ENCODE measurements around the gene NR2E3. TPM values are rescaled to one million over a fixed set of nuclear protein-coding genes. Genes with fewer than 3 reads are reported as not detected.

The NR2E3 gene
- total RNA-seq, 1 experiment from 2014 or later: 0.31 TPM

- H2BK12ac ChIP-seq (ENCODE audit: insufficient read length, low read depth, low read length): no peak overlapping the region
- no peaks in the 10 kb centered on the region for H3K4me1 ChIP-seq (ENCODE audit: insufficient read depth, low read length)
- no peak overlapping the region for H4K91ac ChIP-seq (ENCODE audit: insufficient read length, low read depth, low read length)
- H3K4ac ChIP-seq (ENCODE audit: low read depth, low read length): no peak overlapping the region
- H2BK120ac ChIP-seq (ENCODE audit: low read depth, low read length, poor library complexity, severe bottlenecking): no peak overlapping the region
- H3K14ac ChIP-seq (ENCODE audit: insufficient read depth, low read length): no peak overlapping the region
- no peaks in the 10 kb centered on the region for H4K20me1 ChIP-seq (ENCODE audit: control insufficient read depth, insufficient read depth, insufficient read length)
- no peak overlapping the region for H3K27ac ChIP-seq (ENCODE audit: insufficient read length, low read depth, low read length)
- no peaks in the 10 kb centered on the region for H3K79me2 ChIP-seq (ENCODE audit: insufficient read depth, low read length)
- no peak for DNase-seq
- no peak overlapping the region for H3K56ac ChIP-seq (ENCODE audit: insufficient read length, low read depth, low read length)
- H4K5ac ChIP-seq (ENCODE audit: insufficient read length, low read depth, low read length): no peak overlapping the region
- no peak overlapping the region for H2BK15ac ChIP-seq (ENCODE audit: low read depth, low read length)
- H3K27me3 ChIP-seq (ENCODE audit: insufficient read depth, low read length): no peaks in the 10 kb centered on the region
- no CpG with 5 or more reads among the region's 3 CpGs for WGBS (ENCODE audit: extremely low coverage, insufficient read length, low lambda C conversion rate)
- no peaks in the 10 kb centered on the region for H3K79me1 ChIP-seq (ENCODE audit: insufficient read depth, low read depth, low read length, poor library complexity, severe bottlenecking)
- no peak overlapping the region for H2BK5ac ChIP-seq (ENCODE audit: insufficient read length, low read length)
- H3K23me2 ChIP-seq (ENCODE audit: insufficient read length, low read depth, low read length, poor library complexity, severe bottlenecking): no peaks in the 10 kb centered on the region
- Mint-ChIP-seq H3K27ac (no peak overlapping the region), H3K36me3 (ENCODE audit: insufficient read depth in 1 of 3, low read depth in 3 of 3) (peaks cover under 1 to 6% (median 6%) of the 10 kb centered on the region in 3 experiments; a peak in 6 of 7 replicates), H3K27me3 (ENCODE audit: low read depth) (no peaks in the 10 kb centered on the region), H3K4me3 (no peak overlapping the region), H3K4me1 (peaks cover 5 to 8% of the 10 kb centered on the region in 2 experiments; a peak in 3 of 4 replicates), H3K9me3 (peaks cover 3% of the 10 kb centered on the region in 2 experiments; a peak in 4 of 5 replicates)
- no peak overlapping the region for H3K18ac ChIP-seq (ENCODE audit: insufficient read length, low read depth, low read length)
- H2AFZ ChIP-seq (ENCODE audit: low read length): no peak overlapping the region
- H2BK20ac ChIP-seq (ENCODE audit: low read depth, low read length, poor library complexity, severe bottlenecking): no peak overlapping the region
- H3K4me2 ChIP-seq (ENCODE audit: insufficient read depth, insufficient read length, low read length): no peak overlapping the region
- H3K23ac ChIP-seq (ENCODE audit: insufficient read length, low read depth, low read length): no peak overlapping the region
- no peak overlapping the region for H3K9ac ChIP-seq (ENCODE audit: extremely low read depth, insufficient read length, low read length)
- H3K9me3 ChIP-seq (ENCODE audit: control insufficient read depth, low read depth, low read length): no peaks in the 10 kb centered on the region
- H4K8ac ChIP-seq (replicated peaks; ENCODE audit: insufficient read length, low read depth, low read length): no peak overlapping the region
- no peak overlapping the region for H2AK5ac ChIP-seq (ENCODE audit: insufficient read length, low read length)
- no peak overlapping the region for H3T11ph ChIP-seq (ENCODE audit: low read length)
- TF ChIP-seq CTCF (conservative IDR thresholded peaks at IDR 0.05): no peak
Measured at GRCh38 chr15:71815301-71815700, 4.9 kb downstream of the NR2E3 start.
